ENCODE measurements around the gene NFKB1. TPM values are rescaled to one million over a fixed set of nuclear protein-coding genes. Genes with fewer than 3 reads are reported as not detected.
"Not testable (repeated sequence)": the region's sequence is repeated elsewhere in the genome, so short reads cannot be mapped to it uniquely, and the experiment has no call there.

Gene NFKB1
- 27.3 and 29.7 TPM in 2 replicates for total RNA-seq (2014; rRNA removed; shearing (Covaris generic))

- peak; percentile 46 for DNase-seq (ENCODE audit: low spot score)
Measured at GRCh38 chr4:102500696-102501446, at the start of gene NFKB1. Gene NFKB1, plus strand, starts transcription at chr4:102501359. Its CDS starts 24,160 bp downstream, at chr4:102525519.

- no peak for DNase-seq (ENCODE audit: low spot score)
Measured at GRCh38 chr4:102452854-102453253, 48.3 kb upstream of the NFKB1 start.

GRCh38 chr4:102453827-102454226 is 47.3 kb upstream of the NFKB1 start:
- DNase-seq (ENCODE audit: low spot score), result no peak

DNA sequence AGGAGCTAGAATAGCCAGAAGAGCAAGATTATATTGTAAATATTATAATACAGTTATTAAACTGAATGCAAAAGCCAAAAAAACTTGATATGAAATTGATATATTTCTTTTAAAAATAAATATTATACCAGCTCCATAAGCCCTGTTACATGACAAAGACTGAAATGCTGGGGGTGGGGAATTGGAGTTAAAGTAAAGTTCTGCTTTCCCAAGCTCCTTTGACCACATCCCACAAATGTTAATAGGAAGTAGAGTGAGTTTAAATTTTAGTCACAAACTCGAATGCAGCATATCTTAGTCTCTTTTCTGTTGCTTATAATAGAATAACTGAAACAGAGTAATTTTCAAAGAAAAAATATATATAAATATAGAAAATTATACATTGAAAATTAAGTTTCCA is 46.9 kb upstream of the NFKB1 start:
- no peak for DNase-seq (ENCODE audit: low spot score)

- DNase-seq (ENCODE audit: low spot score), result no peak
Measured at GRCh38 chr4:102454981-102455685, 46.0 kb upstream of the NFKB1 start.

GRCh38 chr4:102455750-102456149 is 45.4 kb upstream of the NFKB1 start:
- no peak for DNase-seq (ENCODE audit: low spot score)

DNA sequence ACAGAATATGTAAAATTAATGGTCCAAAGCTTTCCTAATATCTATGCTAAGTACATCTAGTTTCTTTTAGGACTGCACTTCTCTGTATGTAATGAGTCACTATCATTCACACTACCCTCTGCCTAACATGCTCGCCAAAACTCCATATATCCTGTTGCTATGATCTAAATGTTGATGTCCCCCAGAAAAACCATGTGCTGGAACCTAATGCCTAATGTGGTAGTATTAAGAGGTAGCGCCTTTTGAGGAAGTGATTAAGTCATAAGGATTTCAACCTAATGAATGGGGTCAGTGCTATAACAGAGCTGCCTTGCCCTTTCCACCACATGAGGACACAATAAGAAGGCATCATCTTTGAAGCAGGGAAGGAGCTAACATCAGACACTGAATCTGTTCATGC is 34.9 kb upstream of the NFKB1 start:
- DNase-seq (ENCODE audit: low spot score), result no peak

- no peak for DNase-seq (ENCODE audit: low spot score)
Measured at GRCh38 chr4:102469806-102470205, 31.4 kb upstream of the NFKB1 start.

DNA sequence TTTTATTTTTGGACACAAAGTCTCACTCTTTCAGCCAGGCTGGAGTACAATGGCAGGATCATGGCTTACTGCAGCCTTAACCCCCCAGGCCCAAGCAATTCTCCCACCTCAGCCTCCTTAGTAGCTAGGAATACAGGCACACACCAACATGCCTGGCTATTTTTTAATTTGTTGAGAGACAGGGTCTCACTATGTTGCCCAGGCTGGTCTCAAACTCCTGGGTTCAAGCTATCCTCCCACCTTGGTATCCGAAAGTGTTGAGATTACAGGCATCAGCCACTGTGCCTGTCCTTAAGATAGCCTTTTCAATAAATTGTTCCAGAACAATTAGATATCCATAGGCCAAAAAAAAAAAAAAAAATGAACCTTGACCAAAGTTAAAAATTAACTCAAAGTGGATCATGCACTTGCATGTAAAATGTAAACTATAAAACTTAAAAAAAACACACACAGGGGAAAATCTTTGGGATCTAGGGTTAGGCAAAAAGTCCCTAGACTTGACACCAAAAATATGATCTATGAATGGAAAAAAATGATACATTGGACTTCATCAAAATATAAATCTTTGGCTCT is 28.6 kb upstream of the NFKB1 start:
- no peak for DNase-seq (ENCODE audit: low spot score)

DNA sequence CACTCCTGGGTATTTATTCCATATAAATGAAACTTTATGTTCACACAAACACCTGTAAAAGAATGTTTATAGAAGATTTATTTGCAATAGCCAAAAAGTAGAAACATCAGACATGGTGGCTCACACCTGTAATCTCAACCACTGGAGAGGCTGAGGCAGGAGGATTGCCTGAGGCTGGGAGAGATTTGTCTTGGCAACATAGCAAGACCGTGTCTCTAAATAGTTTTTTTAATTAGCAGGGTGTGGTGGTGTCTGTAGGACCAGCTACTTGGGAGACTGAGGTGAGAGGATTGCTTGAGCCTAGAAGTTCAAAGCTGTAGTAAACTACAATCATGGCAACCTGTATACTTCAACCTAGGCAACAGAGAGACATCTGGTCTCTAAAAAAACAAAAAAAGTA is 27.7 kb upstream of the NFKB1 start:
- no peak for DNase-seq (ENCODE audit: low spot score)

- no peak for DNase-seq (ENCODE audit: low spot score)
Measured at GRCh38 chr4:102474736-102475504, 26.2 kb upstream of the NFKB1 start.

- DNase-seq (ENCODE audit: low spot score), result peak; percentile 33
Measured at GRCh38 chr4:102477657-102478056, 23.5 kb upstream of the NFKB1 start.

GRCh38 chr4:102478186-102478585 is 23.0 kb upstream of the NFKB1 start:
- DNase-seq (ENCODE audit: low spot score), result no peak

GRCh38 chr4:102479832-102480231 is 21.3 kb upstream of the NFKB1 start:
- not testable (repeated sequence) for DNase-seq (ENCODE audit: low spot score)

- DNase-seq (ENCODE audit: low spot score), result no peak
Measured at GRCh38 chr4:102483120-102483519, 18.0 kb upstream of the NFKB1 start.

DNA sequence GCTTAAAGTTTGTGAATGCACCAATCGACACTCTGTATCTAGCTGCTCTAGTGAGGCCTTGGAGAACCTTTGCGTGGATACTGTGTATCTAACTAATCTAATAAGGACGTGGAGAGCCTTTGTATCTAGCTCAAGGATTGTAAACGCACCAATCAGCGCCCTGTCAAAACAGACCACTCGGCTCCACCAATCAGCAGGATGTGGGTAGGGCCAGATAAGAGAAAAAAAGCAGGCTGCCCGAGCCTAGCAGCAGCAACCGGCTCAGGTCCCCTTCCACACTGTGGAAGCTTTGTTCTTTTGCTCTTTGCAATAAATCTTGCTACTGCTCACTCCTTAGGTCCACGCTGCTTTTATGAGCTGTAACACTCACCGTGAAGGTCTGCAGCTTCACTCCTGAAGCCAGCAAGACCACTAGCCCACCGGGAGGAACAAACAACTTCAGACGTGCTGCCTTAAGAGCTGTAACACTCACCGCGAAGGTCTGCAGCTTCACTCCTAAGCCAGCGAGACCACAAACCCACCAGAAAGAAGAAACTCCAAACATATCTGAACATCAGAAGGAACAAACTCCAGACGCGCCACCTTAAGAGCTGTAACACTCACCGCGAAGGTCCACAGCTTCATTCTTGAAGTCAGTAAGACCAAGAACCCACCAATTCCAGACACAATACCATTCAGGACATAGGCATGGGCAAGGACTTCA is 17.0 kb upstream of the NFKB1 start:
- not testable (repeated sequence) for DNase-seq (ENCODE audit: low spot score)

DNA sequence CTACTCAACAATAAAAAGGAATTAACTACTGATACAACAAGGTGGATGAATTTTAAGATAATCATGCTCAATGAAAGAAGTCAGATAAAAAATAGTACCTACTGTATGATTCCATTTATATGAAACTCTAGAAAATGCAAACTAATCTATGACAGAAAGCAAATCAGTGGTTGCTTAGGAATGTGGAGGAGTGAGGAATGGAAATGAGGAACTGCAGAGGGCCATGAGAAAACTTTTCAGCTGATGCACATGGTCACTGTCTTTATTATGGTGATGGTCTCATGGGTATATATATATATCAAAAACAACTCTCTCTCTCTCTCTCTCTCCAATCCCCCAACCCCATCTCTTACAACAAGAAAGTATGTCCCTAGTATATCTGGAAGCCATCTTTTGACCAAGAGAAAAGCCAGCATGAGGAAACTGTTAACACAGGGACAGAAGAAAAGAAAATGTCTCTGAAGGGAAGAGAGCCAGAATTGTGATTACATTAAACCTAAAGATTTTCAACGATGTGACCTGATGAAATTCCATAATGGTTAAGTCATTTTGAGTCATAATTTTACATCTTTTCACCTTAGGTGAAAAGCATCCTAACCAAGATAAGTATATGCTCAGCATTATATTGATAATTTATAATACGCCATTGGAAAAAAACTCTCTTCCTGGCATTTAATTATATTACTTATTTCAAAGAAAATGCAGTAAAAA is 8.5 kb upstream of the NFKB1 start:
- DNase-seq (ENCODE audit: low spot score), result no peak

GRCh38 chr4:102493257-102493656 is 7.9 kb upstream of the NFKB1 start:
- DNase-seq (ENCODE audit: low spot score), result no peak

- no peak for DNase-seq (ENCODE audit: low spot score)
Measured at GRCh38 chr4:102493794-102494193, 7.4 kb upstream of the NFKB1 start.

DNA sequence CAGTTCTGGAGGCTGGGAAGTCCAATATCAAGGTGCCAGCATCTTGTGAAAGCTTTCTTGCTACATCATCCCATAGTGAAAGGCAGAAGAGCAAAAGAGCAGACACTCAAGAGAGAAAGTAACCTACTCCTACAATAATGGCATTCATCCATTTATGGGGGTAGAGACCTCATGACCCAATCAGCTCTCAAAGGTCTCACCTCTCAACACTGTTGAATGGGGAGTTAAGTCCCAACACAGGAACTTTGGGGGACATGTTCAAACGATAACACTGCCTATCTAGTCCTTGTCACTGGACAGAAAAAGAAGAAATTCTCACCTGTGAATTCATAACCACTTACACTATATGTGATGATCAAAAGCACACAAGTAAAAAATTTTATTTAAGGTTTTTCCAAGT is 6.6 kb upstream of the NFKB1 start:
- DNase-seq (ENCODE audit: low spot score), result no peak

DNA sequence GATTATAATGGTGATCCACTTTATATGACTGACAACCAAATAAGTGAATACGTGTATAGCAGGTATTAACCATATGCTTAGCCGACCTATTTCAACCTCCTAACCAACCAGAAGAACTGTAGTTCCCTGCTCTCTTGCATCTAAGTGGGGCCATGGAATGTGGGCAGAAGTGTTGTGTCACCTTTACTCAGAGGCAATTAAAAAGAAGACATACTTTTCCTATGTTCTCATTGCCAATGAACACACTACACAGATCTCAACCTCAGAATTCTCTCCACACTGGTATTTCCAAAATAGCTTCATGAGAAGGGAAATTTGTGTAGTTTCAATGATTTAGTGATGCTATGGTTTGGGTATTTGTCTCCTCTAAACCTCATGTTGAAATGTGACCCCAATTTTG is 3.2 kb upstream of the NFKB1 start:
- no peak for DNase-seq (ENCODE audit: low spot score)
